GM12878 (cell line): ENCODE measurements around the gene HIVEP2.

Experiments
- HDAC6 ChIP-seq: fragments of 200-600 bp; sonication (generic); IDR thresholded peaks from one replicate; pipeline ENCODE4 v1.8.0; 2017; ENCODE audit warnings: antibody characterized with exemption; ENCODE audit not compliant: unreplicated experiment
- TF ChIP-seq, protein P1 (sequence below): IDR thresholded peaks from 2 replicates; pipeline ENCODE4 v1.6.1; 2011; ENCODE audit warnings: low read depth, mild to moderate bottlenecking, low read length, moderate library complexity, borderline replicate concordance; ENCODE audit errors: extremely low read depth

DNA sequence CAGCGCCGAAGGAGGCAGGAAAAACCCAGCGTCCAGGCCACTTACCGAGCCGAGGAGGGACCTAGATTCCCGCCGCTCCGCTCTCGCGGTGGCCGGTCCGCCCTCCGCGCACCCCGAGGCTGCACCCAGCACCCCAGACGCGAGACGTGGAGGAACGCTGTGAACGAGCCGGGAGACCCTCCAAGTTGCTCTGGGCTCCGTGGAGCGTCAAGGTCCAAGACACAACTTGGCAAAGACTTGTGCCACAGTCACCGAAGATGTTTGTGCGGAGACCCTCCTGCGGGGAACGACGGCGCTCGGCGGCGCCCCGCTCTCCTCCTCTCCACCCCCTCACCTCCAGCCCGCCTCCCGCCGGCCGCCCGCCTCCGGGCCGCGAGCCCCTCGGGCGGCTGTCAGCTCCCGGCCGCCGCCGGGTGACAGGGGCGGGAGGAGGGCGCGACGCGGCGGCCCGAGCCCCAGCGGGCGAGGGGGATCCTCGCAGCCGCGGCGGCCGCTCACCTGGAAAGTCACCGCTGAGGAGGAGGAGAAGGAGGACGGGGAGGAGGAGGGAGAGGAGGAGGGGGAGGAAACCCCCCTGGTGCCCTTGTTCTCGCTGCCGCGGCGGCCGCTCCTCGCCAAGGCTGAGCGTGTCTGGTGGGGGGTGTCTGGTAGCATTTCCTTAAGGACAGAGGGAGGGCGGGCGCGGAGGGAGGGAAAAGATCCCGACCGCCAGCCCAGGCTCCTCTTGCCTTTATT is 637 bp upstream of the HIVEP2 start:
- TF ChIP-seq, protein P1, sequence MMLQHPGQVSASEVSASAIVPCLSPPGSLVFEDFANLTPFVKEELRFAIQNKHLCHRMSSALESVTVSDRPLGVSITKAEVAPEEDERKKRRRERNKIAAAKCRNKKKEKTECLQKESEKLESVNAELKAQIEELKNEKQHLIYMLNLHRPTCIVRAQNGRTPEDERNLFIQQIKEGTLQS, result no peak
- TF ChIP-seq HDAC6, result no peak
